Erythroblast (primary cell): Measurements from ENCODE around the gene EXOSC6.
"Not testable (repeated sequence)": the region's sequence is repeated elsewhere in the genome, so short reads cannot be mapped to it uniquely, and the experiment has no call there.

Experiments used
- GATA1 ChIP-seq: IDR thresholded peaks from 2 replicates; pipeline ENCODE4 v1.6.1; 2011; ENCODE audit warnings: low read depth, mild to moderate bottlenecking, control low read depth, low read length, moderate library complexity
- POLR2A ChIP-seq: IDR thresholded peaks from 2 replicates; pipeline ENCODE4 v1.6.1; 2011; ENCODE audit warnings: mild to moderate bottlenecking, low read length

- TF ChIP-seq POLR2A, GATA1: not testable (repeated sequence)
Observed at GRCh38 chr16:70249697-70250096, 2.0 kb downstream of the EXOSC6 start.
